ENCODE measurements around the gene ARL9.

ARL9 gene

GRCh38 chr4:56466910-56467283, 38.7 kb upstream of the ARL9 start:
- TF ChIP-seq CTCF (IDR thresholded peaks at IDR 0.05; ENCODE audit: borderline replicate concordance, control extremely low read depth, extremely low read depth, insufficient read depth, missing control alignments) = no peak
- in situ Hi-C loops (cut with MboI; ENCODE audit: low sequenced_read_pairs, unreplicated experiment) = no loop called here
- peak; percentile 16 for DNase-seq (ENCODE audit: low spot score)

- in situ Hi-C loops (cut with MboI; ENCODE audit: low sequenced_read_pairs, unreplicated experiment) = no loop called here
Observed at GRCh38 chr4:56467284-56468096, 38.1 kb upstream of the ARL9 start, which contains the start of gene SRP72. Gene SRP72 (plus strand): TSS chr4:56467617. CDS start chr4:56467636, 19 bp downstream.

GRCh38 chr4:56468097-56468422, 37.5 kb upstream of the ARL9 start:
- no peak for TF ChIP-seq CTCF (IDR thresholded peaks at IDR 0.05; ENCODE audit: borderline replicate concordance, control extremely low read depth, extremely low read depth, insufficient read depth, missing control alignments)
- in situ Hi-C loops (cut with MboI; ENCODE audit: low sequenced_read_pairs, unreplicated experiment) = no loop called here
- peak; percentile 58 for DNase-seq (ENCODE audit: low spot score)

More at GRCh38 chr4:56467284-56468096, 38.1 kb upstream of the ARL9 start, which contains the start of gene SRP72:
- TF ChIP-seq CTCF (IDR thresholded peaks at IDR 0.05; ENCODE audit: borderline replicate concordance, control extremely low read depth, extremely low read depth, insufficient read depth, missing control alignments) = no peak
- DNase-seq (ENCODE audit: low spot score) = peak; percentile 92

- in situ Hi-C loops (cut with MboI; ENCODE audit: low sequenced_read_pairs, unreplicated experiment) = no loop called here
- TF ChIP-seq CTCF (IDR thresholded peaks at IDR 0.05; ENCODE audit: borderline replicate concordance, control extremely low read depth, extremely low read depth, insufficient read depth, missing control alignments) = no peak
- DNase-seq (ENCODE audit: low spot score) = no peak
Observed at GRCh38 chr4:56469489-56470210, 35.9 kb upstream of the ARL9 start.

GRCh38 chr4:56475917-56476316, 29.7 kb upstream of the ARL9 start:
- in situ Hi-C loops (cut with MboI; ENCODE audit: low sequenced_read_pairs, unreplicated experiment) = no loop called here
- TF ChIP-seq CTCF (IDR thresholded peaks at IDR 0.05; ENCODE audit: borderline replicate concordance, control extremely low read depth, extremely low read depth, insufficient read depth, missing control alignments) = no peak
- no peak for DNase-seq (ENCODE audit: low spot score)

- in situ Hi-C loops (cut with MboI; ENCODE audit: low sequenced_read_pairs, unreplicated experiment) = no loop called here
- TF ChIP-seq CTCF (IDR thresholded peaks at IDR 0.05; ENCODE audit: borderline replicate concordance, control extremely low read depth, extremely low read depth, insufficient read depth, missing control alignments) = no peak
- DNase-seq (ENCODE audit: low spot score) = no peak
Observed at GRCh38 chr4:56477192-56477702, 28.3 kb upstream of the ARL9 start.

Measured in GM13976 (cell line).